ENCODE measurements around the gene SELENOK. TPM values are rescaled to one million over a fixed set of nuclear protein-coding genes. Genes with fewer than 3 reads are reported as not detected.

SELENOK gene
- total and polyA plus RNA-seq, 2 of the 13 experiments (the other 11 are each of a cell fraction or from before 2014, with no cell fraction given) = 67.0 to 81.0 TPM

- TF ChIP-seq HNF1A (IDR thresholded peaks at IDR 0.05; ENCODE audit: low read depth) (0 out of 2 replicates have a peak, but pooled peaks have one; percentile 8), HNF1A (CRISPR knock-in tag; IDR thresholded peaks at IDR 0.05; ENCODE audit: borderline replicate concordance) (no peak), KMT2B (CRISPR knock-in tag; IDR thresholded peaks at IDR 0.05) (no peak), ZNF768 (CRISPR knock-in tag; IDR thresholded peaks at IDR 0.05) (peak; percentile 51; the same call in 1 of the 2 replicates), ZBTB8A (CRISPR knock-in tag; IDR thresholded peaks at IDR 0.05; ENCODE audit: borderline replicate concordance, low read depth) (no peak), MEIS2 (CRISPR knock-in tag; IDR thresholded peaks at IDR 0.05) (no peak), NFIB (CRISPR knock-in tag; IDR thresholded peaks at IDR 0.05; ENCODE audit: borderline replicate concordance) (no peak), TAF1 (CRISPR knock-in tag; IDR thresholded peaks at IDR 0.05) (no peak), KDM3A (CRISPR knock-in tag; IDR thresholded peaks at IDR 0.05; ENCODE audit: low read depth) (no peak), TCF7 (IDR thresholded peaks at IDR 0.05; ENCODE audit: low read depth) (peak; percentile 13; the same call in 1 of the 2 replicates), ZNF263 (CRISPR knock-in tag; IDR thresholded peaks at IDR 0.05) (no peak), GMEB2 (CRISPR knock-in tag; IDR thresholded peaks at IDR 0.05; ENCODE audit: low read depth) (no peak), DNMT1 (CRISPR knock-in tag; IDR thresholded peaks at IDR 0.05) (no peak)
- TF ChIP-seq, protein P1, sequence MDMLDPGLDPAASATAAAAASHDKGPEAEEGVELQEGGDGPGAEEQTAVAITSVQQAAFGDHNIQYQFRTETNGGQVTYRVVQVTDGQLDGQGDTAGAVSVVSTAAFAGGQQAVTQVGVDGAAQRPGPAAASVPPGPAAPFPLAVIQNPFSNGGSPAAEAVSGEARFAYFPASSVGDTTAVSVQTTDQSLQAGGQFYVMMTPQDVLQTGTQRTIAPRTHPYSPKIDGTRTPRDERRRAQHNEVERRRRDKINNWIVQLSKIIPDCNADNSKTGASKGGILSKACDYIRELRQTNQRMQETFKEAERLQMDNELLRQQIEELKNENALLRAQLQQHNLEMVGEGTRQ (IDR thresholded peaks at IDR 0.05; ENCODE audit: low read depth, low read length) = no peak
- TF ChIP-seq, protein P1 (CRISPR knock-in tag; IDR thresholded peaks at IDR 0.05; ENCODE audit: borderline replicate concordance) = no peak
- TF ChIP-seq, protein P2, sequence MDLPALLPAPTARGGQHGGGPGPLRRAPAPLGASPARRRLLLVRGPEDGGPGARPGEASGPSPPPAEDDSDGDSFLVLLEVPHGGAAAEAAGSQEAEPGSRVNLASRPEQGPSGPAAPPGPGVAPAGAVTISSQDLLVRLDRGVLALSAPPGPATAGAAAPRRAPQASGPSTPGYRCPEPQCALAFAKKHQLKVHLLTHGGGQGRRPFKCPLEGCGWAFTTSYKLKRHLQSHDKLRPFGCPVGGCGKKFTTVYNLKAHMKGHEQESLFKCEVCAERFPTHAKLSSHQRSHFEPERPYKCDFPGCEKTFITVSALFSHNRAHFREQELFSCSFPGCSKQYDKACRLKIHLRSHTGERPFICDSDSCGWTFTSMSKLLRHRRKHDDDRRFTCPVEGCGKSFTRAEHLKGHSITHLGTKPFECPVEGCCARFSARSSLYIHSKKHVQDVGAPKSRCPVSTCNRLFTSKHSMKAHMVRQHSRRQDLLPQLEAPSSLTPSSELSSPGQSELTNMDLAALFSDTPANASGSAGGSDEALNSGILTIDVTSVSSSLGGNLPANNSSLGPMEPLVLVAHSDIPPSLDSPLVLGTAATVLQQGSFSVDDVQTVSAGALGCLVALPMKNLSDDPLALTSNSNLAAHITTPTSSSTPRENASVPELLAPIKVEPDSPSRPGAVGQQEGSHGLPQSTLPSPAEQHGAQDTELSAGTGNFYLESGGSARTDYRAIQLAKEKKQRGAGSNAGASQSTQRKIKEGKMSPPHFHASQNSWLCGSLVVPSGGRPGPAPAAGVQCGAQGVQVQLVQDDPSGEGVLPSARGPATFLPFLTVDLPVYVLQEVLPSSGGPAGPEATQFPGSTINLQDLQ (CRISPR knock-in tag; IDR thresholded peaks at IDR 0.05) = no peak; the same call in 1 of the 2 replicates
These were observed 48.2 kb downstream of the SELENOK start (continued) for GRCh38 chr3:53843195-53844177.
